CD4-positive, alpha-beta T cell treated with Interleukin-6 for 4 hours (primary cell): ENCODE measurements around the gene RRAD.
"Not testable (repeated sequence)": the region's sequence is repeated elsewhere in the genome, so short reads cannot be mapped to it uniquely, and the experiment has no call there.

Source experiments
- DNase-seq: peaks from one replicate; pipeline ENCODE4 v3.0.0-alpha.2; 2020; ENCODE audit warnings: mixed read lengths

RRAD gene

DNA sequence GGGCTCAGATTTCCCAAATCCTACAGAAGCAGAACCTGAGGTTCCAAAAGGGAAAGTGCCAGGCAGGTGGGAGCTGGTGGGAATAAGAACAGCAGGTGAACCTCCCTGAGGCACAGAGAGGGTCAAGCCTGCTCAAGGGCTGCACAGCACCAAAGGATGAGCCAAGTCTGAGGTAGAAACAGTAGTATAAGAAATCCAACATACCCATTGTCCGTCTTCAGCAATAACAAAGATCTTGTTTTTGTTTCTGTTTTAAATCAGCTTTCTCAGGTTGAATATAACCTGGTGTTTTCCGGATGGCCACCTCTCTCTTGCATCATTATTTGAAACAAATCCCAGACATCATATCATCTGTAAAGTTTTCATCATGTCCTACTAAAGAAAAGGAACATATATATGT lies 25.1 kb upstream of the RRAD start:
- no peak for DNase-seq

GRCh38 chr16:66949472-66949871 lies 24.1 kb upstream of the RRAD start:
- no peak for DNase-seq

DNA sequence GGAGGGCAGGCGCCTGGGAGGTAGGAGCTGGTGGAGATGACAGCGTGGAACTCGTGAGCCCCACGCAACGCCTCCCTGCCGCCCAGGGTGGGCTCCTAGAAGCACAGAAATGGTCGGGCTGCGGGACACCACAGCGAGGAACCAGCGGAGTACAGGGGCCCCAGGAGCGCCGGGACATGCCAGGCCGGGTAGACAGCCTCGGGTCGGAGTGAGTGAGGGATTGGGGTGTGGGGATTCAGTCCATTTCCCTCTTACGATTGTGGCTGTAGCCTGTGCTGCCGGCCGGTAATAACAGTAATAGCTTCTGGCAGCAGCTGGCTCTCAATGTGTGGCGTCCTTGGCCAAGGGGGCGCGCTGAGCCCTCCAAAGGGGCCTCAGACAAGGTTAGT lies 23.5 kb upstream of the RRAD start:
- no peak for DNase-seq

DNA sequence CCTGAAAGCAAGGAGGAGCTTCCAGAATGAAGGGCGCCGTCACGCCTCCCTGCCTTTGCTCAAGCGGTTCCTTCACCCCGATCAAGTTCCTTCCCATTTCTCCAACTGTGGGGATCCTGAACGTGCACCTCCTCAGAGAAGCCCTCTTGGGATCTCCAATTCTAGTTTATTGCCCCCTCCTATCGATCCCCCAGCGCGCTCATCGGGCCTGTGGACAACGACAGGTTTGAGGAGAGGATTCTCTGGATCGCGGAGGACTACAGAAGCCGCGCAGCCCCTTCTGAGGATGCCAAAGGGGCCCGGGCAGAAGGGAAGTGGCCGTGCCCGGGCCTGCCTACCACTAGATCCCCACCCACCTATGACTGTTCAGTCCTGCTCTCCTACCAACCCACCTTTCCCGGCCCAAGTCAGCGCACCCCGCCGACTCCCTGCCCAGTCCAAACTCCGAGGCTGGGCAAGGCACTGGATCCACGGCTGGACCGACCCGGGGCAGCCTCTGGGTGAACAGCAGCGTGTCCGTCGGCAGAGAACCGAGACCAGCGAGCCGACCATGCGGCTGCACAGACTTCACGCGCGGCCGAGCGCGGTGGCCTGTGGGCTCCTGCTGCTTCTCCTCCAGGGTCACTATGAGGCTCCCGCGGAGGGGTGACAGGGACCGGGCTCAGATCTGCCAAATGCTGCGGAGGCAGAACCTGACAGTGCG lies 22.9 kb upstream of the RRAD start:
- peak; percentile 15 for DNase-seq

- DNase-seq = peak; percentile 87
Measured at GRCh38 chr16:66947302-66948065, 22.1 kb upstream of the RRAD start.

DNA sequence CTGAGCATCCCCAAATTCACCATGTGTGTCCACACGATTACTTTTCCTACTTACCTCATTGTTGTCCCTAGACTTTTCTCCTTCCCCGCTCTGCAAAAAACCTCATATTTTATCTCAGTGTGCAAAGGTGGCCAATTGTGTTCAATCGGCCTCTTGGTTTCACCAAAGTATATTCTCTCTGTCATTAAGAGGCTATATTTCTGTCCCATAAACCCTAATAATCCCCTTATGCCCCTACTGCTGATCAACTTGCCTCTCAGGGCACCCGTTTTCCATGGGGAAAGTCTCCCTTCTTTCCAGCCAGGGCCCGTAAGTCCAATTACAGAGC lies 21.6 kb upstream of the RRAD start:
- DNase-seq = no peak

GRCh38 chr16:66946541-66946940 lies 21.2 kb upstream of the RRAD start:
- DNase-seq = no peak

GRCh38 chr16:66945939-66946338 lies 20.6 kb upstream of the RRAD start:
- DNase-seq = no peak

GRCh38 chr16:66944971-66945370 lies 19.6 kb upstream of the RRAD start:
- DNase-seq = not testable (repeated sequence)

- DNase-seq = no peak
Measured at GRCh38 chr16:66944054-66944441, 18.7 kb upstream of the RRAD start.

DNA sequence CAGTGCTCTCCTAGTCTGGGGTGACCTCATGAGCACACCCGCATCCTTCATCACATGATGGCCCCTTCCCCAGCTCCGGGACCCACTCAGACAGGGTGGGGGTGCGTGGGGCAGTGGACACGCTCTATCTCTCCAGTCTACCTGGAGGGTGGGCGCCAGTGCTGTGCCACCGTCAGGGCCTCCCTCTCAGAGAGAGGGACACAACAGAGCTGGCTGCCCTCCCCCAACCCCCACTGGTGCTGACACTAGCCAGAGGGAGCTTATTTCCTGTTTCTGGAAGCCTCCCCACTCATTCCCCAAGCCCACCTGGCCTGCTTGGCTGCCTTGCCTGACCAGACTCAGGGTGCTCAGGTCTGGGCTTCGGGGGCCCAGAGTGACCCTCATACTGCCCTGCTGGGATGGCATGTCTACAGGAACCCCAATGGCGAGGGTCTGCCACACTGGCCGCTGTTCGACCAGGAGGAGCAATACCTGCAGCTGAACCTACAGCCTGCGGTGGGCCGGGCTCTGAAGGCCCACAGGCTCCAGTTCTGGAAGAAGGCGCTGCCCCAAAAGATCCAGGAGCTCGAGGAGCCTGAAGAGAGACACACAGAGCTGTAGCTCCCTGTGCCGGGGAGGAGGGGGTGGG lies 18.2 kb upstream of the RRAD start:
- no peak for DNase-seq

GRCh38 chr16:66942981-66943380 lies 17.6 kb upstream of the RRAD start:
- DNase-seq = no peak

DNA sequence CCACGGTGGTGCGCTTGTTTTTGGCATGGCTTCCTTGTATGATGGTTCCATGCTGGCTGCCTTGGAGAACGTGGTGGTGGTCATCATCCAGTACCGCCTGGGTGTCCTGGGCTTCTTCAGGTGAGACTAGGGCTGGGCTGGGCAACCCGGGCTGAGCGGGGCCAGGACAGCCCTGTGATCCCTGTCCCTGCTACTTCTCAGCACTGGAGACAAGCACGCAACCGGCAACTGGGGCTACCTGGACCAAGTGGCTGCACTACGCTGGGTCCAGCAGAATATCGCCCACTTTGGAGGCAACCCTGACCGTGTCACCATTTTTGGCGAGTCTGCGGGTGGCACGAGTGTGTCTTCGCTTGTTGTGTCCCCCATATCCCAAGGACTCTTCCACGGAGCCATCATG lies 14.9 kb upstream of the RRAD start:
- DNase-seq = no peak

- no peak for DNase-seq
Measured at GRCh38 chr16:66939366-66939765, 14.0 kb upstream of the RRAD start.

DNA sequence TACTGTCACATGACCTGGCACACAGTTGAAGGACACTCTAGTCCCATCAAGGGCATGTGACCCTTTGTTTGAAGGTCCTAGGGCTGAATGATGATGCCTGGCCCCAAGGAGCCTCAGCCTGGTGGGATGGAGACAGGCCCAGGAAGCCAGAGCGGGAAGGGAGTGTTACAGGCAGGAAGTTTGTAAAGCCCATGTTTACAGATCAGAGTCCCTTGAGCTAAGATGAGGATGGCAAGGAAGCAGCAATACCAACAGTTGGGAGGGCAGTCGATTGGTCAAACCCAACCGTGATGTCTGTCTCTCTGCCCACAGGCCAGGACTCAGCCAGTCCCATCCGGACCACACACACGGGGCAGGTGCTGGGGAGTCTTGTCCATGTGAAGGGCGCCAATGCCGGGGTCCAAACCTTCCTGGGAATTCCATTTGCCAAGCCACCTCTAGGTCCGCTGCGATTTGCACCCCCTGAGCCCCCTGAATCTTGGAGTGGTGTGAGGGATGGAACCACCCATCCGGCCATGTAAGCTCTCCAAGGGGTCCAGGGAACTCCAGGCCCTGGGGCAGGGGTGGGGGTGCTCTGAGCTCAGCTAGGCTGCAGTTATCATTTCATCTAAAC lies 12.5 kb upstream of the RRAD start:
- DNase-seq = no peak

GRCh38 chr16:66936889-66937554 lies 11.7 kb upstream of the RRAD start:
- DNase-seq = no peak

- no peak for DNase-seq
Measured at GRCh38 chr16:66936462-66936861, 11.1 kb upstream of the RRAD start.

- no peak for DNase-seq
Measured at GRCh38 chr16:66935314-66936011, 10.1 kb upstream of the RRAD start, which contains the start of gene CES2. TSS of gene CES2 (plus strand) at chr16:66935516. CDS start at chr16:66935636, 120 bp downstream.

DNA sequence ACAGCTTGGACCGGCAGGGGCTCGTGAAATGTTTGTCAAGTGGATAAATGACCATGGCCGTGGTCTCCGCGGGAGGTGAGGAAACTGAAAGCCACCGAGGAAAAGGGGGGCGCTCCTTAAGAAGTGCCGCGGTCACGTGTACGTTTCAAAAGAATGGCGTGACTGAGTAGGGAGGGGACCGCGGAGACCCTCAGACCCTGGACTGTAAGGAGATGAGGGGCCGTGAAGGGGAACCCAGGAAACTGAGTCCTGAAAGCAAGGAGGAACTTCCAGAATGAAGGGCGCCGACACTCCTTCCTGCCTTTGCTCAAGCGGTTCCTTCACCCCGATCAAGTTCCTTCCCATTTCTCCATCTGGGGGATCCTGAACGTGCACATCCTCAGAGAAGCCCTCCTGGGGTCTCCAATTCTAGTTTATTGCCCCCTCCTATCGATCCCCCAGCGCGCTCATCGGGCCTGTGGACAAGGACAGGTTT lies 9.5 kb upstream of the RRAD start:
- not testable (repeated sequence) for DNase-seq

- peak; percentile 89 for DNase-seq
Measured at GRCh38 chr16:66934138-66934838, 9.0 kb upstream of the RRAD start, which contains the start of gene CIAO2B. TSS of gene CIAO2B (minus strand) at chr16:66934402. CDS start at chr16:66934364, 38 bp downstream.

DNA sequence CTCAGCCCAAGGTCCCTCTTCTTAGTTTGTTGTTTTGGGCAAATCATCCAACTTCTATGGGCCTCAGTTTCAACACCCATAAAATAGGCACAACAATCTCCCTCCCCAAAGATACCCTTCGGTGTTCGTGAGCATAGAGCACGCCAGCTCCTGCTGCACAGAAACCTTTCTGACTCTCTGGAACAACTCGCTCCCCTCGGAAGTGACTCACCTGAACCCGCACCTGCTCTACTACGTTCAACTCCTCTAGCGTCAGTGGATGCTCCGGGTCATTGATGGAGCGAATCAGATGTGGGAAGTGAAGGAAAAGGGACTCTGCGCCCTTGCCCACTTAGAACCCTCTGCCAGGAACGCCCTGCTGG lies 8.4 kb upstream of the RRAD start:
- peak; percentile 65 for DNase-seq

DNA sequence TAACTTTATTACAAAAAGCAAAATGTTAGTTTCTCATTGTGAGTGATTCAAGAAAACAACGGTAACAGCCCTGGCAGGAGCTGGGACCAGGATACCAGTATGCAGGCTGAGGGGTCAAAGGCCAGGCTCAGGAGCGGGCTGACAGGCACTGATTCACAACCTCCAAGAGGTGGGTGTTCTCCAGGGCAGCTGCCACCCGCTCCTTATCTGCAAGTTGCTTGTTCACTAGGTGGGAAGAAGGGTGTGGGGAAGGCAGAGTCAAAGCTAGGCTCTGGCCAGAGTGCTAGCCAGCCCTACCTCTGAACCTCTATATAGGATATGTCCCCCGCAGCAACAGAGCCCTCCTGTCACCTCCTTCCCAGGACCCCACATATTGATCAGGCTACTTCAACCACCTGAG lies 6.7 kb upstream of the RRAD start:
- no peak for DNase-seq
